LNCaP clone FGC (cell line): Measurements from ENCODE around the gene HRH1.

Experiments
- DNase-seq: peaks from one replicate; pipeline ENCODE4 v3.0.0-alpha.2; 2011; ENCODE audit warnings: low read depth
- H3K4me3 ChIP-seq: 2 replicates; pipeline ENCODE4 v1.5.1; 2011; ENCODE audit warnings: mild to moderate bottlenecking, low read depth, low read length, control low read depth
- CTCF ChIP-seq: IDR thresholded peaks from 2 replicates; pipeline ENCODE4 v1.5.1; 2012; ENCODE audit warnings: mild to moderate bottlenecking; ENCODE audit not compliant: control insufficient read depth, insufficient read depth; ENCODE audit errors: extremely low read depth

The HRH1 gene

GRCh38 chr3:11291808-11292207, 137.5 kb downstream of the HRH1 start:
- TF ChIP-seq CTCF: no peak

GRCh38 chr3:11297126-11297525, 142.8 kb downstream of the HRH1 start:
- H3K4me3 ChIP-seq: no peak overlapping the region
- DNase-seq: no peak
- no peak for TF ChIP-seq CTCF

More at GRCh38 chr3:11291808-11292207, 137.5 kb downstream of the HRH1 start:
- H3K4me3 ChIP-seq: no peak overlapping the region
- no peak for DNase-seq

GRCh38 chr3:11300970-11301369, 146.7 kb downstream of the HRH1 start:
- DNase-seq: no peak
- TF ChIP-seq CTCF: no peak
- no peak overlapping the region for H3K4me3 ChIP-seq

- no peak for TF ChIP-seq CTCF
- no peak for DNase-seq
- no peak overlapping the region for H3K4me3 ChIP-seq
Observed at GRCh38 chr3:11302444-11302843, 148.2 kb downstream of the HRH1 start.

GRCh38 chr3:11304175-11304574, 149.9 kb downstream of the HRH1 start:
- TF ChIP-seq CTCF: no peak
- DNase-seq: no peak

GRCh38 chr3:11305509-11305908, 151.2 kb downstream of the HRH1 start:
- no peak for DNase-seq
- TF ChIP-seq CTCF: no peak
- H3K4me3 ChIP-seq: no peak overlapping the region

More at GRCh38 chr3:11304175-11304574, 149.9 kb downstream of the HRH1 start:
- no peak overlapping the region for H3K4me3 ChIP-seq

- no peak for TF ChIP-seq CTCF
- H3K4me3 ChIP-seq: no peak overlapping the region
- no peak for DNase-seq
Observed at GRCh38 chr3:11306817-11307589, 152.7 kb downstream of the HRH1 start.
